Aorta (tissue), 5 donors: Measurements from ENCODE around the gene KMT5C. TPM values are rescaled to one million over a fixed set of nuclear protein-coding genes. Genes with fewer than 3 reads are reported as not detected.

Experiments used
- ATAC-seq: fragments of 200-7000 bp; cut with Tn5 transposase; one replicate; pipeline ENCODE4 v1.9.1; 2022; ENCODE audit warnings: moderate library complexity; ENCODE audit not compliant: low FRiP score
- DNase-seq, 2 donors: peaks; one replicate each; pipeline ENCODE4 v3.0.0-alpha.2; 2020
- H3K27ac ChIP-seq, 2 donors: one replicate each; pipeline ENCODE4 v1.5.1; 2013; ENCODE audit warnings: low read length in 2 of 2, mild to moderate bottlenecking in 2 of 2, moderate library complexity in 2 of 2, control low read depth in 1 of 2, inconsistent platforms in 1 of 2, low read depth in 1 of 2
- H3K27me3 ChIP-seq, 2 donors: one replicate each; pipeline ENCODE4 v1.6.1; 2013; ENCODE audit warnings: control low read depth in 1 of 2, low read length in 1 of 2, mild to moderate bottlenecking in 1 of 2, moderate library complexity in 1 of 2; ENCODE audit not compliant: insufficient read depth in 2 of 2, control insufficient read depth in 1 of 2
- H3K36me3 ChIP-seq, 2 donors: one replicate each; pipeline ENCODE4 v1.6.1; 2013; ENCODE audit warnings: control low read depth in 1 of 2, low read length in 1 of 2, mild to moderate bottlenecking in 1 of 2; ENCODE audit not compliant: insufficient read depth in 2 of 2, control insufficient read depth in 1 of 2
- H3K4me1 ChIP-seq, 2 donors: one replicate each; pipeline ENCODE4 v1.6.1; 2013; ENCODE audit warnings: low read length in 2 of 2, control low read depth in 1 of 2, mild to moderate bottlenecking in 1 of 2, moderate library complexity in 1 of 2; ENCODE audit not compliant: insufficient read depth in 2 of 2, control insufficient read depth in 1 of 2
- H3K4me3 ChIP-seq, 2 donors: one replicate each; pipeline ENCODE4 v1.5.1; 2013; ENCODE audit warnings: low read length in 2 of 2, control low read depth in 1 of 2, mild to moderate bottlenecking in 1 of 2
- H3K9me3 ChIP-seq: one replicate; pipeline ENCODE4 v1.6.1; 2013; ENCODE audit warnings: mild to moderate bottlenecking, low read length; ENCODE audit not compliant: control insufficient read depth
- WGBS, 2 donors: extraction: QIAGEN DNeasy Blood & Tissue Kit; methylation state at CpG; one replicate each; pipeline ENCODE4 v1.1.7; 2013; 5-methylcytosine and 5-hydroxymethylcytosine counted together
- intact Hi-C, 2 donors: fragments of 100-400 bp; cut with DNase I; formaldehyde crosslinking; loops; one replicate each; pipeline versions ENCODE4 v1.14.2 to v1.15.0; 2022
- polyA plus RNA-seq, 2 donors: library from polyadenylated mRNA; stranded (reverse); fragments of 200-250 nt; gene quantifications; one replicate each; pipeline ENCODE4 v1.2.3, GENCODE V29; 2013
- total RNA-seq, 2 donors: library from RNA; stranded (reverse); fragmentation: NEBNext Ultra II Directional; extraction: Animal tissue kit (Norgen Biotek cat#: 25700); gene quantifications; one replicate each; pipeline ENCODE4 v1.2.1, GENCODE V29; 2021
- donor health status: healthy with polysubstance abuse.
- donor health status: Bipolar disorder and iron deficiency.
- donor health status: DM: no; HTN: no; CAD: no.
- donor health status: DM: no; HTN: no; CAD: no.
- donor health status: DM: yes; HTN: yes; CAD: no.

Gene KMT5C
- total and polyA plus RNA-seq, 4 donors: 3.4 to 13.2 (median 8.7) TPM

- Histone ChIP-seq H3K4me1 (no peaks in the 10 kb centered on the region), H3K36me3 (no peaks in the 10 kb centered on the region), H3K27ac (no peak overlapping the region), H3K4me3 (no peak overlapping the region), H3K27me3 (no peaks in the 10 kb centered on the region), H3K9me3 (no peaks in the 10 kb centered on the region)
- DNase-seq (no peak), ATAC-seq (no peak)
- WGBS, 2 donors: 68 to 78% methylated on average over 3 of the region's 3 CpGs
- intact Hi-C loops: no loop called here
These were observed 27.1 kb downstream of the KMT5C start for GRCh38 chr19:55366790-55367189.

- Histone ChIP-seq H3K4me1 (no peaks in the 10 kb centered on the region), H3K36me3 (no peaks in the 10 kb centered on the region), H3K9me3 (no peaks in the 10 kb centered on the region), H3K27ac (no peak overlapping the region), H3K4me3 (no peak overlapping the region), H3K27me3 (no peaks in the 10 kb centered on the region)
- 83 to 89% methylated on average over 15 to 16 of the region's 16 CpGs for WGBS, 2 donors
- ATAC-seq (no peak), DNase-seq (peak in 1 of 2 donors; percentile 47)
- intact Hi-C loops: no loop called here
These were observed 28.4 kb downstream of the KMT5C start for GRCh38 chr19:55368106-55368505.

GRCh38 chr19:55368701-55369563 lies 29.3 kb downstream of the KMT5C start:
- intact Hi-C loops: no loop called here
- Histone ChIP-seq H3K4me1 (no peaks in the 10 kb centered on the region), H3K4me3 (no peak overlapping the region), H3K36me3 (no peaks in the 10 kb centered on the region), H3K27ac (no peak overlapping the region), H3K9me3 (no peaks in the 10 kb centered on the region), H3K27me3 (no peaks in the 10 kb centered on the region)
- DNase-seq (peak in 1 of 2 donors; percentile 51), ATAC-seq (no peak)
- 7 to 9% methylated on average over 36 to 54 of the region's 54 CpGs for WGBS, 2 donors

GRCh38 chr19:55369653-55370304 lies 30.1 kb downstream of the KMT5C start:
- no peak for ATAC-seq
- intact Hi-C loops: no loop called here
- 2% methylated on average over 31 to 59 of the region's 59 CpGs for WGBS, 2 donors
- Histone ChIP-seq H3K9me3 (no peaks in the 10 kb centered on the region), H3K4me3 (no peak overlapping the region), H3K27ac (no peak overlapping the region), H3K4me1 (no peaks in the 10 kb centered on the region), H3K36me3 (no peaks in the 10 kb centered on the region), H3K27me3 (no peaks in the 10 kb centered on the region)
- peak in 1 of 2 donors; percentile 47 for DNase-seq

- no peaks in the 10 kb centered on the region for H3K27me3 ChIP-seq
- intact Hi-C loops: no loop called here
- 4% methylated on average over 24 to 32 of the region's 32 CpGs for WGBS, 2 donors
- DNase-seq (no peak), ATAC-seq (no peak)
- no peaks in the 10 kb centered on the region for H3K4me1 ChIP-seq
- H3K36me3 ChIP-seq: no peaks in the 10 kb centered on the region
- H3K27ac ChIP-seq: no peak within 1 kb of the TSS
- no peaks in the 10 kb centered on the region for H3K9me3 ChIP-seq
- no peak within 1 kb of the TSS for H3K4me3 ChIP-seq
These were observed 30.8 kb downstream of the KMT5C start, which contains the start of gene IL11 for GRCh38 chr19:55370305-55370988. Gene IL11 (minus strand): TSS chr19:55370463. CDS start chr19:55370310, 153 bp downstream.

- Histone ChIP-seq H3K36me3 (no peaks in the 10 kb centered on the region), H3K4me1 (no peaks in the 10 kb centered on the region), H3K27me3 (no peaks in the 10 kb centered on the region), H3K4me3 (no peak overlapping the region), H3K27ac (no peak overlapping the region), H3K9me3 (no peaks in the 10 kb centered on the region)
- WGBS, 2 donors: 32 to 35% methylated on average over 20 to 24 of the region's 24 CpGs
- DNase-seq: no peak
- intact Hi-C loops: no loop called here
- ATAC-seq: no peak
These were observed 32.8 kb downstream of the KMT5C start for GRCh38 chr19:55372316-55373081.

GRCh38 chr19:55373306-55373992 lies 33.8 kb downstream of the KMT5C start:
- no peaks in the 10 kb centered on the region for H3K27me3 ChIP-seq
- no peaks in the 10 kb centered on the region for H3K36me3 ChIP-seq
- no peak overlapping the region for H3K27ac ChIP-seq
- DNase-seq: no peak
- no peaks in the 10 kb centered on the region for H3K9me3 ChIP-seq
- no peak overlapping the region for H3K4me3 ChIP-seq
- no peak for ATAC-seq
- no peaks in the 10 kb centered on the region for H3K4me1 ChIP-seq
- intact Hi-C loops: no loop called here
- 60 to 66% methylated on average over 9 of the region's 9 CpGs for whole genome bisulfite sequencing, 2 donors
